Epithelial cell of prostate (primary cell): ENCODE results near the gene SLC8A3.
A peak's percentile ranks its signal among the peaks of the same experiment; 100 is the strongest.

ENCODE experiments used
- DNase-seq: peaks from one replicate; pipeline ENCODE4 v3.0.0-alpha.2; 2011; ENCODE audit warnings: low read depth, low spot score
- H3K27ac ChIP-seq: fragments of 450-650 bp; 2 replicates; pipeline ENCODE4 v1.5.1; 2017; ENCODE audit warnings: mild to moderate bottlenecking

Gene SLC8A3

GRCh38 chr14:70077005-70077404, 111.7 kb downstream of the SLC8A3 start:
- no peak for DNase-seq
- H3K27ac ChIP-seq: no peak overlapping the region

DNA sequence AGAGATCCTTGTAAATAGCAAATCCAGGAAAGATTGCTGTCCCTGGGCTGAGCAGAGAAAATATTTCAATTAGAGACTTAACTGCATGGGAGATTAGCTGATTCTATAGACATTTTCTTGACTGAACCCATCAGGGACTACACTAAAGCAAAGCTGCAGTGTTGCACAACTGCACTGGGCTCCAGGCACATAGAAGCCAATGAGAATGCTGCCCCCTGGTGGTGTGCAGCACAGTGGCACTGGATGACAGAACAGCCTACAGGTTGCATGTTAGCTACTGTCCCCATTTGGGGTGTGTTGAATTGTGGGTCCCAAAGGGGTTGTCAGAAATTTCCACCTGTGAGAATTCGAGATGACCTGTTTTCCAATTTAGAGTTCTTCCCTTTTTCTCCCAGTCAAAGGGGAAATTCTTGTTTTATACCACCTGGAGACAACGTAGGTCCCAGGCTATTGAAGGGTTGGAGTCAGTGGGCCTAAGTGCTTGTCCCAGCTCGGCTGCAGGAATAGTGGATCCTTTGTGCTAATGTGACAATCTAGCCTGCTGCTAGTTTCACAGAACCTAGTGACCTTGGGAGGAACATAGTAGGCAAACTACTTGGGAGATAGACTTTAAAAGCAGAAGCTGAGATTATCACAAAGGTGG, 114.7 kb downstream of the SLC8A3 start:
- peak; percentile 16 for DNase-seq
- no peak overlapping the region for H3K27ac ChIP-seq

GRCh38 chr14:70069186-70069585, 119.6 kb downstream of the SLC8A3 start:
- no peak overlapping the region for H3K27ac ChIP-seq

DNA sequence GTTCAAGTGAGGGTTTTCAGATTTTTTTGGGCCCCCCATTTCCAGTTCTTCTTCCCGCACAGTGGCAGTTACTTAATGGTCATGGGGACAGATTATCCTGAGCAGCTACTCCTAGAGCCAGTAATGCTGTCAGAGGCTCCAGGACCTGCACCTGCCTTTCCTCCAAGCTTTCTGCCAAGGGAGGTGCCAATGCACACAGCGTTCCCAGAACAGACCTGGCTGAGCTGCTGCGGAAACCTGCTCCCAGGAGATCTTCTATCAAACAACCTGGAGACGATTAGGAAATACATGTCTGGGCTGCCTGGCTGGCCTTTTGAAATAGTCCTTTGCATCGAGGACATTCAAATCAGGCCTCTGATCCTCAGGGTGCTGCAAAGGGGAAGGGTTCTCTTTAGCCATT, 120.9 kb downstream of the SLC8A3 start:
- no peak overlapping the region for H3K27ac ChIP-seq
- DNase-seq: no peak

More at GRCh38 chr14:70069186-70069585, 119.6 kb downstream of the SLC8A3 start:
- no peak for DNase-seq

GRCh38 chr14:70064136-70064865, 124.5 kb downstream of the SLC8A3 start:
- H3K27ac ChIP-seq: no peak overlapping the region
- no peak for DNase-seq

DNA sequence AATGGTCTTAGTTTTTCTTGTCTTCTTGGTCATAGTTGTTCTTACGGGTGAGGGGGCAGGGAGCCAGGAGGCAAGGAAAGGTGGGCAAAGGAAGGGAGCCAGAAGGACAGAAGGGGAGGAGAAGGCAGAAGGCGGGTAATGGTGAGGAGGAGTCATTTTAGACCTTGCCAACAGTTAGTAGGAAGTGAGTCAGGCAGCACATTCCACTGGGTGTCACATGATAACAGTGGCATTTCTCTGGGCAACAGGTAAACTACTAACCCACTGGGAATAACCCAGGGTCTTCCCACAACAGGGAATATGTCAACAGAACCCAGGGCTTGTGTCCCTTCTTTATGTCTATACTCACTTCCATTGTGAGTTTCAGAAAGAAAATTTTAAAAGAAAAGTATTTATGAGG, 127.6 kb downstream of the SLC8A3 start:
- H3K27ac ChIP-seq: no peak overlapping the region
- peak; percentile 54 for DNase-seq

DNA sequence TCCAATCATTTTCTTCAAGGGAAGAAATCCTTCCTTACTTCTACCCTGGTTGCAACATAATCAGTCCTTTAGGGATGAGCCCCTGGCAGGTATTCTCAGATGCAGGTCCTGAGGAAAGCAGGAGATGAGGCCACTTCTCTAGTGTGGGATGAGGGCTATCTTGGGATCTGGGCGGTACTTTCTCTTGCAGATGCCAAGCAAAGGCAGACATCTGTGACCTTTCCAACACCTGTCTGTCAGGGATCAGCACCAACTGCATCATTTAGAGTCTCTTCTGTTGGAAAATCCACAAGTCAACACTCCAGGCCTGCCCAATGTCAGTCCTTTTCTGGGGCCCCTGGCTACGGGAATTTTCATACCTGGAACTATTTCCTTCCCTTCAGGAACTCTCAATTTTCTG, 129.2 kb downstream of the SLC8A3 start:
- no peak overlapping the region for H3K27ac ChIP-seq
- DNase-seq: no peak

- DNase-seq: no peak
Measured at GRCh38 chr14:70057519-70058136, 131.1 kb downstream of the SLC8A3 start.

DNA sequence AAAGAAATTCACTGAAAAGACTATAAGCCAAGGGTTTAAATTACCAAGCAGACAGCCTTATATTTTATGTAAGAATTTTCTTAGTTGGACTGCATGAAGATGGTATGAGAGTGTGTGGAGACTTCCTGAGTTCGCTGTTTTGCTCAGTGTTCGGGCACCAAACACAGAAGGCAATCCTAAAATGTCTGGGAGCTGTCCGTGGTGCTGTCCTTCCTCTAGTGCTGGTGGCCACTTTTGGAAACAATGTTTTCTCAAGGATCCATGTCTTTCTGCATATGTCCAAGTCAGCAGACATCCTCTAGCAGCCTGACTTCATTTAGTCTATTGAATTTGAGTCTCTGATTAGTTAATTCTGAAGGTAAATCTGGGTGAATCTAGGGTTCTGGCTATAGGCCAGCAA, 135.8 kb downstream of the SLC8A3 start:
- H3K27ac ChIP-seq: no peak overlapping the region
- no peak for DNase-seq

More at GRCh38 chr14:70057519-70058136, 131.1 kb downstream of the SLC8A3 start:
- no peak overlapping the region for H3K27ac ChIP-seq

- DNase-seq: no peak
- H3K27ac ChIP-seq: no peak overlapping the region
Measured at GRCh38 chr14:70050136-70050535, 138.6 kb downstream of the SLC8A3 start.

DNA sequence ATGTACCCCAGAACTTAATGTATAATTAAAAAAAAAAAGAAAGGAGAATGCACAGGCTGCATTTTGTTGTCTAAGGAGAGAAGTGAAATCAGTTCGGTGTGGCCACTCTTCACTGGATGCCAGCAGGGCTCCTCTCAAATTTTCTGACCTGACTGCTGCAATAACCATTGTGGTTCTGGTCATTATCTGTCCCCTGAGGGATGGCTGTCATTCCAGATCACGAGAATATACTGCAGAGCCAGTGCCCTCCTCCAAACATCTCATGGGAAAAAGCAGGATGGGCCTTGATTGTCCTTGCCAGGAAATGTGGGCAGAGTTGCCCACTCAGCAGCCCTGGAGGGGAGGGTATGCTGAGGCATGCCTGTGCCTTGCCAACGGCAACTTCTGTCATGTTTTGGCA, 139.1 kb downstream of the SLC8A3 start:
- DNase-seq: no peak
- no peak overlapping the region for H3K27ac ChIP-seq

DNA sequence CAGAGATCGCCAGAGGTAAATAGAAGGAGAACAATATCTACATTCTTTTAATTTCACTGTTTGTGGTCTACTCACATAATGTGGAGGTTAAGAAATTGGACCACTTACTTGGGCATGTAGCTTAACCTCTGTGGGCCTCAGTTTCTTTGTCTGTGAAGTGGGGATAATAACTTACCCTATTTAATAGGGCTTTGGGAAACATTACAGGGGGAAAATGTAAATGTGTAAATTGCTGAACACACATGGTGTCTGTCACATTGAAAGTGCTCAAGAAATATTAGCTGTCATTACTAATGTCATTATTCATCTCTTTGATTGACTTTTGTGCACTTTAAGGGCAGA, 140.5 kb downstream of the SLC8A3 start:
- no peak for DNase-seq
- H3K27ac ChIP-seq: no peak overlapping the region

- no peak overlapping the region for H3K27ac ChIP-seq
- no peak for DNase-seq
Measured at GRCh38 chr14:70047598-70048312, 141.0 kb downstream of the SLC8A3 start.

DNA sequence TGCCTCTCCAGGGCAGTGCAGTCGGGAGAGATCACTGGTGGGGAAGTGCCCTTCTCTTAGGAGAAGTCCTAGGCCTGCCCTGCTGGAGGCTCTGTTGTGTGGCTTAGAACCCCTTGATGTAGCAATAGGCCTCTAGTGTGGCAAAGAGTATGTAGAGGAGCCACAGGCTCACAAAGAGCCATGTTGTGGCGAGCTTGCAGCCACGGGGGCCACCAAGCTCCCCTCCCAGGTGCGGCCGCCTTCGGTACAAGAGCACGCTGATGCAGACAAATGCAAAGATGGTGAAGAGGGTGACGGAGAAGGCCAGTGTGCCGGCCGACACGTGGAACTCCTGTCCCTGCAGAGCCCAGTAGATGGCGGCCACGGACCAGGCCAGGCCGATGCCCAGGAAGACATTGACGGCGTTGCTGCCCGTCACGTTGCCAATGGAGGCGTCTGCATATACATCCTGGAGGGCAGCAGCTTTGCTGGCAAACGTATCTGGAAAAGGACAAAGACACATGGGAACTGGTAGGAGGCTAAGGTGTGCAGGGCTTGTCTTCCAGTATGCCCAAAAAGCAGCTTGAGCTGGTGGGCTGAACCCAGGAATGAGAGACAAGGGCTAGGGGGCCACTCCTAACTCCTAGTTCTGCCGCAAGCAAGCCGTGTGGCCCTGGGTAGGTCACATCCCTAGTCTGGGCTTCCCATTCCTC, 142.8 kb downstream of the SLC8A3 start:
- no peak overlapping the region for H3K27ac ChIP-seq
- peak; percentile 20 for DNase-seq

DNA sequence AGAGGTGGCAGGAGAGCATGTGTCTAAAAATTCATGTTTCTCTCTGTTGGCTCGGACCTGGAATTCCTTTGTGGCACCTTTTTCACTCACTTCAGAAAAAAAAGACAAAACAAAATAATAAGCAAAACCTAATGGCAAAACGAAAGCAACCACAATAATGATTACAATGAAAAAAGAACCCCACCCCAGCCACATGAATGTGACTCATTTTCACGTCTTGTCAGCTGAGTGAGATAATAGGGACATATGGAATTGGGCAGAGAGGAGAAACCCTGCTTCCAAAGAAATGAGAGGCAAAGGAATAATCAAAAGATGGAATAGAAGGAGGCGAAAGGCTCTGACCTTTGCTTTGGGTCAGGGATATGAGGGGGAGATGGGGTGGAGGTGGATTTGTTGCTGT, 143.4 kb downstream of the SLC8A3 start:
- no peak overlapping the region for H3K27ac ChIP-seq
- DNase-seq: no peak

- H3K27ac ChIP-seq: no peak overlapping the region
- no peak for DNase-seq
Measured at GRCh38 chr14:70043001-70043400, 145.8 kb downstream of the SLC8A3 start.

DNA sequence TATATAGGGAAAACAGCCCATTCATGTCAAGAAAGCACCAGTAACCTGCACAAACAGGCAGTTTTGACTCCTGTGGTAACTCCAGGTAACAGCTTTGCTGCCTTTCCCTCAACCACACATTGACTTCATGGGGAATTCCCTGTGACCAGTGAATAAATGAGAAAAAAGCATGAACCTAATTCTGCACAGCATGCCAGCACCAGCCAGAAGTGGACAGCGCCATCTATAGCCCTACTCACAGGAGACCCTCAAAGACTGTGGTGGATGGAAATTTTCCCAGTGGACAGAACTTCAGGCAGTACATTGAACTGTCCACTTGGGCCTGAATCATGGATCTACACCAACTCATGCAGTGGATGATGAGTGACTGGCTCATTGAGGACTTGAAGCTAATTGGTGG, 152.1 kb downstream of the SLC8A3 start:
- H3K27ac ChIP-seq: no peak overlapping the region
- DNase-seq: no peak

DNA sequence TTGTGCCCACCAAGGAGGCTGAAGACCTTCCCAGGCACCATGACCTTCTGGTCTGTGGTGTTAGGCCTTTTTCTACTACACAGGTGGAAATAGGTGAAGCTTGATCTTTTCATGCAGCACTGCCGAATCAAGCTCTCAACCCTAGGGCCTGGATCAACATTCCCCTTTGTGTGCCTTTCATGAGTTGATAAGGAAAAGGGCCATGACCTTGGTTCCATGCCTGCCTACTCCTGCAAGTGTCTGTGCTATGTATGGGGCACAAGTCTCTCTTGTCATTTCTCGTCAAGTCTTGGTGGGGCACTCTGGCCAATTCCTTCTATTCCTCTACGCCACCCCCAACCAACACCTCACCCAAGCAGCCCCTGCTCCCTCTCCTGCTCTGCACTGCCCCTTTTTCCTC, 154.5 kb downstream of the SLC8A3 start:
- no peak overlapping the region for H3K27ac ChIP-seq
- no peak for DNase-seq

DNA sequence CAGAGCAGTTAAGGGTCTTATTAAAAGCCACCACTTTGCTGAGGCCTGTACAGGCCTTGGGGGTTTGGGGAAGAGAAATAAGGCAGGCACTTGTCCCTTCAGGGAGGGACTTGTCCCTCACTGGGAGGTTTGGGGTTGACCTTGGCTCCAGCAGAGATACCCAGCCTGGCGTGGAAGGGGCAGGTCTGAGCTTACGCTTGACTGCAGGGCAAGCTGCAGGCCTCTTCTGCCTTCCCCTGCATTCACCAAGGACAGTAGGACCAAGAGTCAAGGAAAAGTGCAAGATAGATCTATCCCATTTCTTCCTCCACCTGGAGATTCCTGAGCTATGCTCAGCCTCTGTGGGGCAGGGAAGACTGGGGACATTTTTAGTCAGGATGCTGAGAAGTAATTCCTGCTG, 155.2 kb downstream of the SLC8A3 start:
- DNase-seq: no peak
- no peak overlapping the region for H3K27ac ChIP-seq

DNA sequence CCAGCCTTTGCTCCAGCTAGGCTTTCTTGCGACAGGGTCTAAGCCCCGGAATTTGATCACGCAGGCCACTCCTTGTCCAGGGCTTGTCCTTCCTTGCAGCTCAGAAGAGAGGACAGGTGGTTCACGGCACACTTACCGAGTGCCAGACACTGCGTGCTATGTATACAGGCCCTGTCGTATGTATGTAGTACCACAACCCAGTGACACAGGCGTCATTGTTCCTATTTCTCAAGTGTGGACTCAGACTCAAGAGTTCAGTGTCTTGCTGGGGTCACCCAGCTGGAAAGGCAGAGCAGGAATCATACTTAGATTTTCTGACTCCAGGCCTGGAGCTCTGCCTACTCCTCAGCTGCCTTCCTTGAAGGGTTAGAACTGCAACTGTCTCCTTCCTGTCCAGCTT, 155.6 kb downstream of the SLC8A3 start:
- H3K27ac ChIP-seq: no peak overlapping the region
- DNase-seq: no peak
